PC-3 (cell line): ENCODE measurements around the gene ESR2.

Experiments
- EZH2 ChIP-seq: fragments of 300-600 bp; sonication (generic); IDR thresholded peaks from one replicate; pipeline ENCODE4 v1.6.1; 2017; ENCODE audit warnings: antibody characterized with exemption, mild to moderate bottlenecking, low read length; ENCODE audit not compliant: unreplicated experiment
- TF ChIP-seq, protein P1 (sequence below): fragments of 300-600 bp; sonication (generic); conservative IDR thresholded peaks from 2 replicates; pipeline ENCODE4 v1.5.1; 2017; ENCODE audit warnings: antibody characterized with exemption, low read depth, mild to moderate bottlenecking, low read length

DNA sequence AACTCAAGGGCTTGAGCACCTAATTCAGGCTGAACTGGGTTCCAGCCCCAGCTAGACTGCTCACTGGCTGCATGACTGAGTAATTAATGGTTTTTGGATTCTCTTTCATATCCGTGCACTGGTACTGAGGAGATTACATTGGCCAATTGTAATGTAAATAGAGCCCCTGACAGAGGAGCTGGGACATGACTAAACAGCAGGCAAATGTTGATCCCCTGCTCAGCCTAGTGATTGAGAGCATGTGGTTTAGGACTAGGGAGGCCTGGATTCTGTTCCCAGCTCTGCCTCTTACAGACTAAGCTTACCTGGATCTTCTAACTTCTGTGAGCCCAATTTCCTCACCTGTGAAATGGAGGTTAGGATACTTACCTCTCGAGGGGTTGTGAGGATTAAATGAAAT, 204.3 kb downstream of the ESR2 start:
- no peak for TF ChIP-seq EZH2
- TF ChIP-seq, protein P1, sequence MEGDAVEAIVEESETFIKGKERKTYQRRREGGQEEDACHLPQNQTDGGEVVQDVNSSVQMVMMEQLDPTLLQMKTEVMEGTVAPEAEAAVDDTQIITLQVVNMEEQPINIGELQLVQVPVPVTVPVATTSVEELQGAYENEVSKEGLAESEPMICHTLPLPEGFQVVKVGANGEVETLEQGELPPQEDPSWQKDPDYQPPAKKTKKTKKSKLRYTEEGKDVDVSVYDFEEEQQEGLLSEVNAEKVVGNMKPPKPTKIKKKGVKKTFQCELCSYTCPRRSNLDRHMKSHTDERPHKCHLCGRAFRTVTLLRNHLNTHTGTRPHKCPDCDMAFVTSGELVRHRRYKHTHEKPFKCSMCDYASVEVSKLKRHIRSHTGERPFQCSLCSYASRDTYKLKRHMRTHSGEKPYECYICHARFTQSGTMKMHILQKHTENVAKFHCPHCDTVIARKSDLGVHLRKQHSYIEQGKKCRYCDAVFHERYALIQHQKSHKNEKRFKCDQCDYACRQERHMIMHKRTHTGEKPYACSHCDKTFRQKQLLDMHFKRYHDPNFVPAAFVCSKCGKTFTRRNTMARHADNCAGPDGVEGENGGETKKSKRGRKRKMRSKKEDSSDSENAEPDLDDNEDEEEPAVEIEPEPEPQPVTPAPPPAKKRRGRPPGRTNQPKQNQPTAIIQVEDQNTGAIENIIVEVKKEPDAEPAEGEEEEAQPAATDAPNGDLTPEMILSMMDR, result no peak
